Panc1 (cell line): ENCODE measurements around the gene HOXB7.

ENCODE experiments used
- CTCF ChIP-seq: fragments of 450-650 bp; IDR thresholded peaks from 2 replicates; pipeline ENCODE4 v1.5.1; 2017; ENCODE audit warnings: mild to moderate bottlenecking
- POLR2AphosphoS5 ChIP-seq: IDR thresholded peaks from 2 replicates; pipeline ENCODE4 v1.6.1; 2012; ENCODE audit warnings: mild to moderate bottlenecking, low read depth, low read length, moderate library complexity
- SIN3A ChIP-seq: IDR thresholded peaks from 2 replicates; pipeline ENCODE4 v1.6.1; 2012; ENCODE audit warnings: low read depth, mild to moderate bottlenecking, low read length, moderate library complexity, borderline replicate concordance; ENCODE audit not compliant: insufficient read depth

- TF ChIP-seq CTCF (no peak), SIN3A (0 out of 2 replicates have a peak, but pooled peaks have one; percentile 36), POLR2AphosphoS5 (peak; percentile 40)
These were observed 34.9 kb downstream of the HOXB7 start for GRCh38 chr17:48575673-48576478.
